K562 (cell line): ENCODE data around the gene LENEP. TPM values are rescaled to one million over a fixed set of nuclear protein-coding genes. Genes with fewer than 3 reads are reported as not detected.

Experiments used
- BCL6 ChIP-seq: fragments of 250-450 bp; sonication (Bioruptor Pico); IDR thresholded peaks from 2 replicates; pipeline ENCODE4 v1.4.0; 2020
- CBFA2T3 ChIP-seq: fragments of 450-650 bp; IDR thresholded peaks from 2 replicates; pipeline ENCODE4 v1.6.1; 2017
- FOXJ2 ChIP-seq: fragments of 200-800 bp; sonication (Bioruptor generic); IDR thresholded peaks from 2 replicates; pipeline ENCODE4 v1.6.1; 2016; ENCODE audit warnings: missing genetic modification characterization, missing compliant biosample characterization
- PML ChIP-seq: IDR thresholded peaks from 2 replicates; pipeline ENCODE4 v1.6.1; 2012; ENCODE audit warnings: low read length, inconsistent platforms
- PRMT5 ChIP-seq: sonication (generic); formaldehyde crosslinking; IDR thresholded peaks from 2 replicates; pipeline ENCODE4 v1.5.0; 2020; ENCODE audit warnings: missing genetic modification reagents
- SUPT5H ChIP-seq: fragments of 450-650 bp; IDR thresholded peaks from 2 replicates; pipeline ENCODE4 v1.6.1; 2016
- TARDBP ChIP-seq: fragments of 450-650 bp; IDR thresholded peaks from 2 replicates; pipeline ENCODE4 v1.6.1; 2016
- TBP ChIP-seq: optimal IDR thresholded peaks from 2 replicates; pipeline ENCODE3; 2011; ENCODE audit warnings: low read depth, low read length, improper control_type of control experiment
- ZBTB7A ChIP-seq: IDR thresholded peaks from 2 replicates; pipeline ENCODE4 v1.6.1; 2011; ENCODE audit warnings: low read depth, mild to moderate bottlenecking, low read length, moderate library complexity, borderline replicate concordance; ENCODE audit not compliant: control insufficient read depth
- ZKSCAN8 ChIP-seq: fragments of 200-800 bp; sonication (Bioruptor generic); IDR thresholded peaks from 2 replicates; pipeline ENCODE4 v1.6.1; 2016; ENCODE audit warnings: missing genetic modification characterization, missing compliant biosample characterization
- ZNF124 ChIP-seq: sonication (generic); formaldehyde crosslinking; IDR thresholded peaks from 2 replicates; pipeline ENCODE4 v1.8.1; 2022; ENCODE audit warnings: missing genetic modification reagents
- ZNF232 ChIP-seq: sonication (generic); formaldehyde crosslinking; IDR thresholded peaks from 2 replicates; pipeline ENCODE4 v1.8.0; 2022; ENCODE audit warnings: mild to moderate bottlenecking, missing genetic modification reagents
- ZNF324 ChIP-seq: fragments of 250-450 bp; sonication (Bioruptor Pico); IDR thresholded peaks from 2 replicates; pipeline ENCODE4 v1.4.0; 2020; ENCODE audit warnings: mild to moderate bottlenecking
- polyA plus RNA-seq, 8 experiments: library from polyadenylated mRNA; depleted of rRNA in 4 of 8; stranded (reverse) in 5 of 8; unstranded in 3 of 8; fragments of >200 nt; fragmentation: Nextera tagmentation in 2 of 8; fragmentation: Illumina TruSeq in 1 of 8; extraction: Ambion mirVana in 2 of 8; extraction: Trizol in 1 of 8; gene quantifications; 2 replicates each; pipeline versions ENCODE4 v1.2.1 to v1.2.3, GENCODE V29; 2011 to 2014; ENCODE audit warnings: inconsistent platforms in 1 of 8, missing spikeins in 1 of 8
- total RNA-seq, 7 experiments: library from RNA; depleted of rRNA in 6 of 7; stranded (reverse); fragments of >200 nt in 6 of 7; fragmentation: Illumina TruSeq in 2 of 7; extraction: Trizol in 2 of 7; gene quantifications; 2 replicates each; pipeline versions ENCODE4 v1.2.1 to v1.2.3, GENCODE V29; 2011 to 2021; ENCODE audit warnings: low replicate concordance in 1 of 7
- TF ChIP-seq, protein P1 (sequence below), 2 experiments: fragments of 450-650 bp; formaldehyde crosslinking in 1 of 2; IDR thresholded peaks; 2 replicates each; pipeline versions ENCODE4 v1.4.0 to v1.6.1; 2014 to 2020; ENCODE audit warnings: mild to moderate bottlenecking in 2 of 2, borderline replicate concordance in 1 of 2, low read depth in 1 of 2
- TF ChIP-seq, protein P2 (sequence below): sonication (generic); IDR thresholded peaks from 2 replicates; pipeline ENCODE4 v1.6.1; 2016
- TF ChIP-seq, protein P3 (sequence below): fragments of 200-800 bp; sonication (Bioruptor generic); IDR thresholded peaks from 2 replicates; pipeline ENCODE4 v1.6.1; 2017; ENCODE audit warnings: missing genetic modification characterization, missing compliant biosample characterization
- TF ChIP-seq, protein P4 (sequence below): IDR thresholded peaks from 2 replicates; pipeline ENCODE4 v1.6.1; 2012; ENCODE audit warnings: low read depth, low read length, improper control_type of control experiment, borderline replicate concordance

LENEP gene
- total and polyA plus RNA-seq, 9 of the 15 experiments (the other 6 are each of a cell fraction or from before 2014, with no cell fraction given) = 0.23 to 0.87 (median 0.67) TPM; not detected in 5

DNA sequence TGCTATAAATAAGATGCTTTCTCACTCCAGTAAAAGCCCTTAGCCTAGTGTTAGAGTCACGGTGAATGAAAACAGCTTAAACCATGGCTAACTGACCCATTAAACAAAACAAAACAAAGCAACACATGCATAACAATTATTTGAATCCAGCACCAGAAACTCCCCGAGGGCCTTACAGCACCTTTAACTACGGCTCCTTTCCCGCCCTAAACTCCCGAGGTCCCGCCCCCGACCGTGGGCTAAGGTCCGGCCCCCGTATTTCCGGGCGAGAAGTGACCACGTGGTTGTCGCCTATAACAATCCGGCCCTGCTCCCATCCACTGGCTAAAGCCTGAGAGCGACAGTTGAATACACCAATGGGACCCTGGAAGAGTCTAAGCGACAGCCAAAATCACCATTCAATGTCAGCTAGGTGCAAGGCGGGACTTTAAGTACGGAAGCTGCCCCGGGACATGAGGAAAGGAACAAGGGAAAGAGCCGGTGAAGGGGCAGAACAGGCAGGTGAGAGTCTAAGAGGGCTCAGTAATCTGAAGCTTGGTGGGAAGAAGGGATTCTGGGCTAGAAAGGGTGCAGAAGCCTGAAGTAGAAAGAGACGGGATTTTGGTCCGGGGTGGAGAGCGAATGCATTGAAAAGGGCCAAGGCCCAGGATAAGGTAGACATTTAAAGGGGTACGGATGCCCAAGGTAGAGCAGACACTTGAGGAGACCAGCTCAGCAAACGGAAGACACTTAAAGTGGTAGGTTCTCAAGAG lies 10.3 kb upstream of the LENEP start, which contains the start of gene FLAD1 (continued):
- TF ChIP-seq CBFA2T3 (no peak), TARDBP (no peak), FOXJ2 (tag) (no peak), PRMT5 (CRISPR knock-in tag) (no peak), ZBTB7A (no peak), ZNF232 (no peak), BCL6 (CRISPR knock-in tag) (no peak), ZNF324 (no peak), PML (no peak; the same call in 1 of the 2 replicates), ZKSCAN8 (CRISPR knock-in tag) (no peak), ZNF124 (CRISPR knock-in tag) (no peak), SUPT5H (peak; percentile 91), TBP (peak; percentile 85)
- TF ChIP-seq, protein P1, sequence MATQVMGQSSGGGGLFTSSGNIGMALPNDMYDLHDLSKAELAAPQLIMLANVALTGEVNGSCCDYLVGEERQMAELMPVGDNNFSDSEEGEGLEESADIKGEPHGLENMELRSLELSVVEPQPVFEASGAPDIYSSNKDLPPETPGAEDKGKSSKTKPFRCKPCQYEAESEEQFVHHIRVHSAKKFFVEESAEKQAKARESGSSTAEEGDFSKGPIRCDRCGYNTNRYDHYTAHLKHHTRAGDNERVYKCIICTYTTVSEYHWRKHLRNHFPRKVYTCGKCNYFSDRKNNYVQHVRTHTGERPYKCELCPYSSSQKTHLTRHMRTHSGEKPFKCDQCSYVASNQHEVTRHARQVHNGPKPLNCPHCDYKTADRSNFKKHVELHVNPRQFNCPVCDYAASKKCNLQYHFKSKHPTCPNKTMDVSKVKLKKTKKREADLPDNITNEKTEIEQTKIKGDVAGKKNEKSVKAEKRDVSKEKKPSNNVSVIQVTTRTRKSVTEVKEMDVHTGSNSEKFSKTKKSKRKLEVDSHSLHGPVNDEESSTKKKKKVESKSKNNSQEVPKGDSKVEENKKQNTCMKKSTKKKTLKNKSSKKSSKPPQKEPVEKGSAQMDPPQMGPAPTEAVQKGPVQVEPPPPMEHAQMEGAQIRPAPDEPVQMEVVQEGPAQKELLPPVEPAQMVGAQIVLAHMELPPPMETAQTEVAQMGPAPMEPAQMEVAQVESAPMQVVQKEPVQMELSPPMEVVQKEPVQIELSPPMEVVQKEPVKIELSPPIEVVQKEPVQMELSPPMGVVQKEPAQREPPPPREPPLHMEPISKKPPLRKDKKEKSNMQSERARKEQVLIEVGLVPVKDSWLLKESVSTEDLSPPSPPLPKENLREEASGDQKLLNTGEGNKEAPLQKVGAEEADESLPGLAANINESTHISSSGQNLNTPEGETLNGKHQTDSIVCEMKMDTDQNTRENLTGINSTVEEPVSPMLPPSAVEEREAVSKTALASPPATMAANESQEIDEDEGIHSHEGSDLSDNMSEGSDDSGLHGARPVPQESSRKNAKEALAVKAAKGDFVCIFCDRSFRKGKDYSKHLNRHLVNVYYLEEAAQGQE (IDR thresholded peaks at IDR 0.05; ENCODE audit: borderline replicate concordance) = peak; percentile 58
- TF ChIP-seq, protein P1 (CRISPR knock-in tag; IDR thresholded peaks at IDR 0.05; ENCODE audit: low read depth) = no peak
- TF ChIP-seq, protein P2, sequence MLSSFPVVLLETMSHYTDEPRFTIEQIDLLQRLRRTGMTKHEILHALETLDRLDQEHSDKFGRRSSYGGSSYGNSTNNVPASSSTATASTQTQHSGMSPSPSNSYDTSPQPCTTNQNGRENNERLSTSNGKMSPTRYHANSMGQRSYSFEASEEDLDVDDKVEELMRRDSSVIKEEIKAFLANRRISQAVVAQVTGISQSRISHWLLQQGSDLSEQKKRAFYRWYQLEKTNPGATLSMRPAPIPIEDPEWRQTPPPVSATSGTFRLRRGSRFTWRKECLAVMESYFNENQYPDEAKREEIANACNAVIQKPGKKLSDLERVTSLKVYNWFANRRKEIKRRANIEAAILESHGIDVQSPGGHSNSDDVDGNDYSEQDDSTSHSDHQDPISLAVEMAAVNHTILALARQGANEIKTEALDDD = no peak
- TF ChIP-seq, protein P3, sequence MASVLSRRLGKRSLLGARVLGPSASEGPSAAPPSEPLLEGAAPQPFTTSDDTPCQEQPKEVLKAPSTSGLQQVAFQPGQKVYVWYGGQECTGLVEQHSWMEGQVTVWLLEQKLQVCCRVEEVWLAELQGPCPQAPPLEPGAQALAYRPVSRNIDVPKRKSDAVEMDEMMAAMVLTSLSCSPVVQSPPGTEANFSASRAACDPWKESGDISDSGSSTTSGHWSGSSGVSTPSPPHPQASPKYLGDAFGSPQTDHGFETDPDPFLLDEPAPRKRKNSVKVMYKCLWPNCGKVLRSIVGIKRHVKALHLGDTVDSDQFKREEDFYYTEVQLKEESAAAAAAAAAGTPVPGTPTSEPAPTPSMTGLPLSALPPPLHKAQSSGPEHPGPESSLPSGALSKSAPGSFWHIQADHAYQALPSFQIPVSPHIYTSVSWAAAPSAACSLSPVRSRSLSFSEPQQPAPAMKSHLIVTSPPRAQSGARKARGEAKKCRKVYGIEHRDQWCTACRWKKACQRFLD = peak; percentile 93
- TF ChIP-seq, protein P4, sequence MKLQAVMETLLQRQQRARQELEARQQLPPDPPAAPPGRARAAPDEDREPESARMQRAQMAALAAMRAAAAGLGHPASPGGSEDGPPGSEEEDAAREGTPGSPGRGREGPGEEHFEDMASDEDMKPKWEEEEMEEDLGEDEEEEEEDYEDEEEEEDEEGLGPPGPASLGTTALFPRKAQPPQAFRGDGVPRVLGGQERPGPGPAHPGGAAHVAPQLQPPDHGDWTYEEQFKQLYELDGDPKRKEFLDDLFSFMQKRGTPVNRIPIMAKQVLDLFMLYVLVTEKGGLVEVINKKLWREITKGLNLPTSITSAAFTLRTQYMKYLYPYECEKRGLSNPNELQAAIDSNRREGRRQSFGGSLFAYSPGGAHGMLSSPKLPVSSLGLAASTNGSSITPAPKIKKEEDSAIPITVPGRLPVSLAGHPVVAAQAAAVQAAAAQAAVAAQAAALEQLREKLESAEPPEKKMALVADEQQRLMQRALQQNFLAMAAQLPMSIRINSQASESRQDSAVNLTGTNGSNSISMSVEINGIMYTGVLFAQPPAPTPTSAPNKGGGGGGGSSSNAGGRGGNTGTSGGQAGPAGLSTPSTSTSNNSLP = peak; percentile 94
